Caco-2 (cell line): Measurements from ENCODE around the gene LEMD2. TPM values are rescaled to one million over a fixed set of nuclear protein-coding genes. Genes with fewer than 3 reads are reported as not detected.

Source experiments
- BruUV-seq: library from RNA; stranded (reverse); fragments of 400-500 nt; replicated peaks from 2 replicates; lab custom pipeline; 2021; lab: Mats Ljungman, UMichigan
- CTCF ChIA-PET: fragments of 300-600 bp; sonication (Branson Sonifier 250); formaldehyde crosslinking; loops from one replicate; lab custom pipeline; 2022; ENCODE audit warnings: antibody characterized with exemption; lab: Charles Lee
- POLR2A ChIA-PET: fragments of 300-600 bp; sonication (Branson Sonifier 250); formaldehyde crosslinking; loops from one replicate; lab custom pipeline; 2022; ENCODE audit warnings: antibody characterized with exemption; lab: Charles Lee
- DNase-seq, 2 experiments: peaks; one replicate each; pipeline versions ENCODE4 v3.0.0 to v3.0.0-alpha.2; 2020 to 2022
- H3K27me3 ChIP-seq: replicated peaks from 2 replicates; pipeline ENCODE4 v1.6.0; 2011; ENCODE audit warnings: low read length; ENCODE audit not compliant: control insufficient read depth, insufficient read depth
- H3K36me3 ChIP-seq: 2 replicates; pipeline ENCODE4 v1.5.1; 2011; ENCODE audit warnings: low read length; ENCODE audit not compliant: control insufficient read depth, insufficient read depth
- H3K4me1 ChIP-seq: fragments of 250-450 bp; sonication (Bioruptor Pico); 2 replicates; pipeline ENCODE4 v1.5.1; 2020; ENCODE audit warnings: mild to moderate bottlenecking
- H3K4me3 ChIP-seq: 2 replicates; pipeline ENCODE4 v1.5.1; 2011; ENCODE audit warnings: low read depth, mild to moderate bottlenecking, control low read depth, low read length
- H3K9me3 ChIP-seq: fragments of 250-450 bp; sonication (Bioruptor Pico); 2 replicates; pipeline ENCODE4 v1.5.1; 2020; ENCODE audit warnings: mild to moderate bottlenecking, moderate library complexity
- H3K27ac Mint-ChIP-seq: one replicate; pipeline ENCODE4 v1.8.0; 2022; ENCODE audit warnings: mixed read lengths; ENCODE audit not compliant: unreplicated experiment
- H3K27me3 Mint-ChIP-seq: one replicate; pipeline ENCODE4 v1.8.0; 2022; ENCODE audit warnings: mixed read lengths; ENCODE audit not compliant: insufficient read depth, unreplicated experiment
- H3K36me3 Mint-ChIP-seq: one replicate; pipeline ENCODE4 v1.8.0; 2022; ENCODE audit warnings: mild to moderate bottlenecking, mixed read lengths; ENCODE audit not compliant: insufficient read depth, unreplicated experiment
- H3K4me1 Mint-ChIP-seq: one replicate; pipeline ENCODE4 v1.8.0; 2022; ENCODE audit warnings: low read depth, mixed read lengths; ENCODE audit not compliant: unreplicated experiment
- H3K4me3 Mint-ChIP-seq: one replicate; pipeline ENCODE4 v1.8.0; 2022; ENCODE audit warnings: mild to moderate bottlenecking, moderate library complexity, mixed read lengths; ENCODE audit not compliant: unreplicated experiment
- H3K9me3 Mint-ChIP-seq: one replicate; pipeline ENCODE4 v1.8.0; 2022; ENCODE audit warnings: mixed read lengths; ENCODE audit not compliant: unreplicated experiment
- CTCF ChIP-seq, 2 experiments: fragments of 200-600 bp in 1 of 2; IDR thresholded peaks; 1 replicate in 1 of 2; 2 replicates in 1 of 2; pipeline versions ENCODE4 v1.5.1 to v1.8.0; 2011 to 2022; ENCODE audit warnings: antibody characterized with exemption in 1 of 2, control low read depth in 1 of 2, inconsistent platforms in 1 of 2, low read depth in 1 of 2, low read length in 1 of 2, mild to moderate bottlenecking in 1 of 2, moderate library complexity in 1 of 2; ENCODE audit not compliant: insufficient read depth in 1 of 2, severe bottlenecking in 1 of 2, unreplicated experiment in 1 of 2
- intact Hi-C: fragments of 100-400 bp; cut with micrococcal nuclease; formaldehyde crosslinking; loops from one replicate; pipeline ENCODE4 v1.10.0; 2022; ENCODE audit not compliant: unreplicated experiment
- total RNA-seq: library from RNA; stranded (reverse); gene quantifications from 2 replicates; pipeline ENCODE4 v1.2.3, GENCODE V29; 2022

LEMD2 gene
- total RNA-seq, 1 experiment from 2014 or later = 53.2 TPM

DNA sequence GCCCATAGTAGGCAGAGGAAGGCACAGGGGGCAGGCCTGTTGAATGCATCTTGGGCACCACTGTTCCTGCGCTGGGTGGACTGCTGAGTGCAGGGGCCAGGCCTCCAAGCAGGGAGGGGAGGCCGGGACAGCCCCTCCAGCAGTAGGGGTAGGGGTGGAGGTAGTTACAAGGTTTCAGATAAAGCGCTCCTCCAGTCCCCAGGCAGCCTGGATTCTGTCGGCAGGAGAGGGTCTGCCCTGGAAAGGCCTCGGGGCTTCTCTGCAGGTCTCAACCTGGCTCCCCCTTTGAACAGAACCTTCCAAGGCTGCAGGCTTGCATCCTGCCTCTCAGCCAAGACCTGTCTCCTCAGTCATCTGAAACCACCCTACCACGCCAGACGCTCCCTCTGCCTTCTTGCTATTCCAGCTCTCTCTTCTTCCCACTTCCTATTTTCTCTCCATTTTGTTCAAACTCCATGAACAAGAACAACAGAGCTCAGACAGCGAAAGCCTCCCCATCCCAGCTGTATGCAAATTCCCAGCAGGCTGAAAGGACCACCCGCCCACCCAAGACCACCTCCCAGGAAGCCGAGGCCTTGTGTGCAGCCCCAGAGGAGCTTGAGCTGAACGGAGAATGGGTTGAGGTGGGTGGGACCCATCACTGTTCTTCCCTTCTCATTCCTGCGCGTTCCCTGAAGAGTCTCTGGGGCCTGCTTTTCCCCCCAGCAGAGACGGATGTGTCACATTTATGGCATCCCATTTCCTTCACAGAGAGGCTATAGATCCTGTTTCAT lies 13.4 kb upstream of the LEMD2 start:
- intact Hi-C loops = no loop called here
- no peak overlapping the region for H3K4me3 Mint-ChIP-seq

GRCh38 chr6:33801611-33802010 lies 12.7 kb upstream of the LEMD2 start:
- no peak for TF ChIP-seq CTCF (IDR thresholded peaks at IDR 0.05; ENCODE audit: insufficient read depth in 1 of 2, low read depth in 1 of 2, low read length in 1 of 2, severe bottlenecking in 1 of 2, unreplicated experiment in 1 of 2)
- no peaks in the 10 kb centered on the region for H3K4me1 ChIP-seq
- H3K36me3 ChIP-seq = no peaks in the 10 kb centered on the region
- H3K9me3 ChIP-seq = no peaks in the 10 kb centered on the region
- no peak overlapping the region for H3K4me3 ChIP-seq
- ChIA-PET CTCF (no interaction called here), POLR2A (no interaction called here)
- H3K4me3 Mint-ChIP-seq = no peak overlapping the region
- H3K36me3 Mint-ChIP-seq = no peaks in the 10 kb centered on the region
- BruUV-seq = no TSS peak
- intact Hi-C loops = no loop called here
- H3K27me3 ChIP-seq = no peaks in the 10 kb centered on the region; the same call in none of the 2 replicates
- no peak overlapping the region for H3K27ac Mint-ChIP-seq
- H3K4me1 Mint-ChIP-seq = no peaks in the 10 kb centered on the region
- H3K27me3 Mint-ChIP-seq = peaks cover 19% of the 10 kb centered on the region
- no peaks in the 10 kb centered on the region for H3K9me3 Mint-ChIP-seq
- DNase-seq = no peak

More for the DNA sequence above, 13.4 kb upstream of the LEMD2 start:
- Mint-ChIP-seq H3K9me3 (no peaks in the 10 kb centered on the region), H3K27ac (no peak overlapping the region), H3K27me3 (peaks cover 22% of the 10 kb centered on the region), H3K4me1 (no peaks in the 10 kb centered on the region), H3K36me3 (no peaks in the 10 kb centered on the region)
- H3K27me3 ChIP-seq = no peaks in the 10 kb centered on the region; the same call in none of the 2 replicates
- no peak overlapping the region for H3K4me3 ChIP-seq
- ChIA-PET POLR2A (no interaction called here), CTCF (no interaction called here)
- H3K4me1 ChIP-seq = no peaks in the 10 kb centered on the region
- H3K9me3 ChIP-seq = no peaks in the 10 kb centered on the region
- DNase-seq = no peak
- H3K36me3 ChIP-seq = no peaks in the 10 kb centered on the region
- no peak for TF ChIP-seq CTCF (IDR thresholded peaks at IDR 0.05; ENCODE audit: insufficient read depth in 1 of 2, low read depth in 1 of 2, low read length in 1 of 2, severe bottlenecking in 1 of 2, unreplicated experiment in 1 of 2)
- no TSS peak for BruUV-seq

GRCh38 chr6:33800248-33800969 lies 11.5 kb upstream of the LEMD2 start:
- no peaks in the 10 kb centered on the region for H3K9me3 ChIP-seq
- H3K36me3 ChIP-seq = no peaks in the 10 kb centered on the region
- Mint-ChIP-seq H3K9me3 (no peaks in the 10 kb centered on the region), H3K27me3 (peaks cover 15% of the 10 kb centered on the region), H3K4me3 (no peak overlapping the region), H3K27ac (no peak overlapping the region), H3K4me1 (no peaks in the 10 kb centered on the region), H3K36me3 (no peaks in the 10 kb centered on the region)
- DNase-seq = no peak
- no TSS peak for BruUV-seq
- no peaks in the 10 kb centered on the region; the same call in 1 of the 2 replicates for H3K27me3 ChIP-seq
- H3K4me3 ChIP-seq = no peak overlapping the region
- intact Hi-C loops = no loop called here
- H3K4me1 ChIP-seq = no peaks in the 10 kb centered on the region
- ChIA-PET CTCF (no interaction called here), POLR2A (no interaction called here)
- no peak for TF ChIP-seq CTCF (IDR thresholded peaks at IDR 0.05; ENCODE audit: insufficient read depth in 1 of 2, low read depth in 1 of 2, low read length in 1 of 2, severe bottlenecking in 1 of 2, unreplicated experiment in 1 of 2)
